GM10847 (cell line): Measurements from ENCODE around the gene RAI1.

Experiments used
- POLR2A ChIP-seq: IDR thresholded peaks from 2 replicates; pipeline ENCODE4 v1.6.1; 2011; ENCODE audit not compliant: insufficient read length; ENCODE audit errors: extremely low read depth

Gene RAI1

GRCh38 chr17:17849147-17849820, 168.0 kb downstream of the RAI1 start:
- TF ChIP-seq POLR2A, result no peak

- TF ChIP-seq POLR2A, result no peak
Observed at GRCh38 chr17:17849845-17850373, 168.7 kb downstream of the RAI1 start.

- no peak for TF ChIP-seq POLR2A
Observed at GRCh38 chr17:17851103-17852002, 170.1 kb downstream of the RAI1 start.

- TF ChIP-seq POLR2A, result no peak
Observed at GRCh38 chr17:17852930-17853329, 171.7 kb downstream of the RAI1 start.

- no peak for TF ChIP-seq POLR2A
Observed at GRCh38 chr17:17853811-17854447, 172.7 kb downstream of the RAI1 start.

GRCh38 chr17:17855976-17856375, 174.7 kb downstream of the RAI1 start:
- no peak for TF ChIP-seq POLR2A

GRCh38 chr17:17856386-17856785, 175.1 kb downstream of the RAI1 start:
- no peak for TF ChIP-seq POLR2A

GRCh38 chr17:17857496-17857895, 176.2 kb downstream of the RAI1 start:
- TF ChIP-seq POLR2A, result no peak

- no peak for TF ChIP-seq POLR2A
Observed at GRCh38 chr17:17859909-17860765, 178.9 kb downstream of the RAI1 start.

GRCh38 chr17:17860766-17861107, 179.5 kb downstream of the RAI1 start:
- no peak for TF ChIP-seq POLR2A
